Neutrophil (primary cell): Measurements from ENCODE around the gene C4A.
"Not testable (repeated sequence)": the region's sequence is repeated elsewhere in the genome, so short reads cannot be mapped to it uniquely, and the experiment has no call there.

Source experiments
- H3K27ac ChIP-seq: fragments of 200-600 bp; sonication (generic); 2 replicates; pipeline ENCODE4 v1.5.1; 2016; ENCODE audit warnings: mild to moderate bottlenecking, moderate library complexity
- H3K27me3 ChIP-seq: fragments of 200-600 bp; sonication (generic); 2 replicates; pipeline ENCODE4 v1.6.0; 2016; ENCODE audit warnings: mild to moderate bottlenecking
- H3K36me3 ChIP-seq: fragments of 200-600 bp; sonication (generic); 2 replicates; pipeline ENCODE4 v1.5.1; 2017
- H3K4me1 ChIP-seq, 2 experiments: fragments of 200-600 bp in 1 of 2; sonication (generic) in 1 of 2; 1 replicate in 1 of 2; 2 replicates in 1 of 2; pipeline versions ENCODE4 v1.5.1 to v1.6.1; 2013 to 2016; ENCODE audit warnings: low read depth in 1 of 2, low read length in 1 of 2, mild to moderate bottlenecking in 1 of 2, moderate library complexity in 1 of 2; ENCODE audit not compliant: control insufficient read depth in 1 of 2, insufficient read depth in 1 of 2
- H3K4me3 ChIP-seq, 2 experiments: fragments of 200-600 bp in 1 of 2; sonication (generic) in 1 of 2; 1 replicate in 1 of 2; 2 replicates in 1 of 2; pipeline ENCODE4 v1.5.1; 2013 to 2016; ENCODE audit warnings: low read depth in 1 of 2, low read length in 1 of 2, mild to moderate bottlenecking in 1 of 2, moderate library complexity in 1 of 2
- H3K9me3 ChIP-seq: fragments of 200-600 bp; sonication (generic); 2 replicates; pipeline ENCODE4 v1.5.1; 2016
- CTCF ChIP-seq: fragments of 200-600 bp; sonication (generic); IDR thresholded peaks from 2 replicates; pipeline ENCODE4 v1.5.1; 2016; ENCODE audit warnings: antibody characterized with exemption

The C4A gene

DNA sequence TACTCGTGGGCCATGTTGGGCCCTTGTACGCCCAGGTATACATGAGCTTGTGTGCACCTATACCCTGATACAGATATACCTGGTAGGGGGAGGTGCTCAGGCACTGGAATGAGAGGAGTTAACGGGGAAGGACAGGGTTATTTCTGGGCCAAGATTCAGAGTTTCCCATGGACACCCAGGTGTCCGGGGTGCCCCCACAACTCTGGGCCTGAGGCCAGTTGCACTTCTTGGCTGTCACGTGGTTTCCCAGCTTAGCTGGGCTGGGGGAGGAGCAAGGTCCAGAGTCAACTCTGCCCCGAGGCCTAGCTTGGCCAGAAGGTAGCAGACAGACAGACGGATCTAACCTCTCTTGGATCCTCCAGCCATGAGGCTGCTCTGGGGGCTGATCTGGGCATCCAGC, at the start of gene C4A:
Gene C4A (plus strand): TSS at position 314 of the 400 bp plus-strand sequence. CDS start 51 bp downstream, at position 365.
- H3K36me3 ChIP-seq = peaks cover 15% of the 10 kb centered on the region
- not testable (repeated sequence) for H3K27me3 ChIP-seq, H3K4me1 ChIP-seq, H3K27ac ChIP-seq, H3K4me3 ChIP-seq, H3K9me3 ChIP-seq

GRCh38 chr6:31932137-31932536, 49.7 kb upstream of the C4A start:
- H3K4me3 ChIP-seq, H3K27ac ChIP-seq, H3K36me3 ChIP-seq, H3K9me3 ChIP-seq, H3K4me1 ChIP-seq: not testable (repeated sequence)
- H3K27me3 ChIP-seq = peaks cover 16% of the 10 kb centered on the region

GRCh38 chr6:31933537-31933936, 48.3 kb upstream of the C4A start:
- H3K4me1 ChIP-seq = no peaks in the 10 kb centered on the region
- H3K4me3 ChIP-seq = no peak overlapping the region
- no peak for TF ChIP-seq CTCF
- peaks cover 2% of the 10 kb centered on the region for H3K27me3 ChIP-seq
- H3K36me3 ChIP-seq = no peaks in the 10 kb centered on the region
- no peak overlapping the region for H3K27ac ChIP-seq
- H3K9me3 ChIP-seq = no peaks in the 10 kb centered on the region

DNA sequence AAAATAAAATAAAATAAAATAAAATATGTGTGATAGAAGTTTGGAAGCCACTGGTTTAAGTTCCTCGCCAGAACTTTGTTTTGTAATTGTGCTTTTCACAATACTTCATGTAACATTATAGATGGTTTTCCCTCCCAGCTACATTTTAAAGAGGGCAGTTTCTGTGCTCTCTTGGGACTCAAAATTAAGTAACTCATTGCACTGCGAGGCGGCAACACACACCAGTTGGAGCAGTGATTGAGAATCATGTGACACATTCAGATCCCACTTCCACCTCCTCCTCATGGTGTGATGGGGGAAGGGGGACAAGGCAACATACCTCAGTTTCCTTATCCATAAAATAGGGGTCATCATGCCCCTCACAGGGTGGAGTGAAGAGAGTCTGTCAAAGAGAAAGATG, 46.8 kb upstream of the C4A start:
- Histone ChIP-seq H3K36me3 (no peaks in the 10 kb centered on the region), H3K27me3 (peaks cover 1% of the 10 kb centered on the region), H3K27ac (no peak overlapping the region), H3K4me3 (no peak overlapping the region), H3K9me3 (no peaks in the 10 kb centered on the region), H3K4me1 (no peaks in the 10 kb centered on the region)
- no peak for TF ChIP-seq CTCF

DNA sequence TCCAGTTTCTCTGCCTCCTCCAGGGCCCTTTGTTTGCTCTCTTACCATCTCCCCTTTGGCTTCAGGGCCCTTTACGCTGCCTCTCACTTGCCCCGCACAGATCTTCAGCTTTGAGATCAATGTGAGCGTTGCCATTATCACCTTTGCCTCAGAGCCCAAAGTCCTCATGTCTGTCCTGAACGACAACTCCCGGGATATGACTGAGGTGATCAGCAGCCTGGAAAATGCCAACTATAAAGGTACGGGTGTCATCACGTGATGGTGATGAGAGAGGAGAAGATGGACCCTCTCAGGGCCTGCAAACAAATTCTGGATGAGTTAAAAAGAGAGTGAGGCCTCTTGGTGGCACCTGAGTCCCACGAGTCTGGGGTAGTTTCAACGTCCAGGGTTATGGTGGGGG, 46.0 kb upstream of the C4A start:
- H3K9me3 ChIP-seq = no peaks in the 10 kb centered on the region
- no peaks in the 10 kb centered on the region for H3K36me3 ChIP-seq
- H3K4me1 ChIP-seq = no peaks in the 10 kb centered on the region
- peaks cover 5% of the 10 kb centered on the region for H3K27me3 ChIP-seq
- H3K27ac ChIP-seq = no peak overlapping the region
- no peak overlapping the region for H3K4me3 ChIP-seq
- no peak for TF ChIP-seq CTCF

GRCh38 chr6:31940256-31940664, 41.6 kb upstream of the C4A start:
- Histone ChIP-seq H3K27ac (no peak overlapping the region), H3K27me3 (peaks cover 36% of the 10 kb centered on the region), H3K4me3 (no peak overlapping the region), H3K36me3 (no peaks in the 10 kb centered on the region), H3K4me1 (no peaks in the 10 kb centered on the region), H3K9me3 (no peaks in the 10 kb centered on the region)
- TF ChIP-seq CTCF = no peak

GRCh38 chr6:31943742-31944141, 38.1 kb upstream of the C4A start:
- TF ChIP-seq CTCF = no peak
- no peak overlapping the region for H3K27ac ChIP-seq
- H3K4me1 ChIP-seq = no peaks in the 10 kb centered on the region
- peaks cover 62% of the 10 kb centered on the region for H3K27me3 ChIP-seq
- no peaks in the 10 kb centered on the region for H3K9me3 ChIP-seq
- no peaks in the 10 kb centered on the region for H3K36me3 ChIP-seq
- H3K4me3 ChIP-seq = no peak overlapping the region
